Neural crest cell (in vitro differentiated cells): Measurements from ENCODE around the gene MROH2B. TPM values are rescaled to one million over a fixed set of nuclear protein-coding genes. Genes with fewer than 3 reads are reported as not detected.
A peak's percentile ranks its signal among the peaks of the same experiment; 100 is the strongest.

Experiments used
- DNase-seq: peaks from one replicate; pipeline ENCODE4 v3.0.0; 2021; ENCODE audit warnings: low read depth, mixed read lengths, low spot score
- H3K27ac Mint-ChIP-seq: one replicate; pipeline ENCODE4 v1.8.0; 2021; ENCODE audit warnings: mild to moderate bottlenecking, mixed read lengths; ENCODE audit not compliant: unreplicated experiment
- H3K27me3 Mint-ChIP-seq: 2 replicates; pipeline ENCODE4 v1.8.0; 2021; ENCODE audit warnings: low read depth, mild to moderate bottlenecking, mixed read lengths
- H3K36me3 Mint-ChIP-seq: 2 replicates; pipeline ENCODE4 v1.8.0; 2021; ENCODE audit warnings: low read depth, mild to moderate bottlenecking, mixed read lengths
- H3K4me1 Mint-ChIP-seq: 2 replicates; pipeline ENCODE4 v1.8.0; 2021; ENCODE audit warnings: mixed read lengths
- H3K4me3 Mint-ChIP-seq: one replicate; pipeline ENCODE4 v1.8.0; 2021; ENCODE audit warnings: mild to moderate bottlenecking, mixed read lengths
- H3K9me3 Mint-ChIP-seq: 2 replicates; pipeline ENCODE4 v1.8.0; 2021; ENCODE audit warnings: mixed read lengths
- long read RNA-seq: library from polyadenylated mRNA; unstranded; transcript quantifications from one replicate; pipeline ENCODE4 v2.0.0, GENCODE V29; 2020
- total RNA-seq: library from RNA; stranded (reverse); gene quantifications from 2 replicates; pipeline ENCODE4 v1.2.1, GENCODE V29; 2021
- TF ChIP-seq, protein P1 (sequence below): fragments of 200-600 bp; sonication (generic); conservative IDR thresholded peaks from 2 replicates; pipeline ENCODE4 v1.5.0; 2021; ENCODE audit warnings: antibody characterized with exemption, mild to moderate bottlenecking

The MROH2B gene
- total RNA-seq: not detected in 2 replicates
- long read RNA-seq: 0 reads

DNA sequence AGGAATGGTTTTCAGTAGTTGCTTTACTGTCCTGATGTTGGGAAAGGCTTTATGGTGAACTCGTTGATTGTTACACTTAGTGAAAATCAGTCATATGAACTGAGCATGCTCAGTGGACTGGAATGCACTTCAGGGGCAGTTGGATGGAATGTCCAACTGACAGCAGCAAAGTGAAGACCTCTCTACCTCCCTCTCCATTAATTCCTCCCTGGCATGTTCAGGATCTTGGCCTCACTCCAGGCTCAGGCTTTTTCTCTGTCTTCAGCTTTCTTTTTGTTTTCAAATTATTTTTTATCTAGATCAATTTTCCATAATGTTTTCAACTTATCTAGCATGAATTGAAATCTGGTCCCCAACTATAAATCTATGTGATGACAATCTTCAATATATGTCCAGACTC, at the start of gene MROH2B:
MROH2B (minus strand) TSS at position 101 of the 400 bp plus-strand sequence. CDS start 490 bp downstream, outside the sequence.
- peaks cover 2% of the 10 kb centered on the region for H3K27me3 Mint-ChIP-seq
- no peak within 1 kb of the TSS for H3K27ac Mint-ChIP-seq
- no peaks in the 10 kb centered on the region for H3K36me3 Mint-ChIP-seq
- no peaks in the 10 kb centered on the region for H3K9me3 Mint-ChIP-seq
- H3K4me1 Mint-ChIP-seq: no peaks in the 10 kb centered on the region
- TF ChIP-seq, protein P1, sequence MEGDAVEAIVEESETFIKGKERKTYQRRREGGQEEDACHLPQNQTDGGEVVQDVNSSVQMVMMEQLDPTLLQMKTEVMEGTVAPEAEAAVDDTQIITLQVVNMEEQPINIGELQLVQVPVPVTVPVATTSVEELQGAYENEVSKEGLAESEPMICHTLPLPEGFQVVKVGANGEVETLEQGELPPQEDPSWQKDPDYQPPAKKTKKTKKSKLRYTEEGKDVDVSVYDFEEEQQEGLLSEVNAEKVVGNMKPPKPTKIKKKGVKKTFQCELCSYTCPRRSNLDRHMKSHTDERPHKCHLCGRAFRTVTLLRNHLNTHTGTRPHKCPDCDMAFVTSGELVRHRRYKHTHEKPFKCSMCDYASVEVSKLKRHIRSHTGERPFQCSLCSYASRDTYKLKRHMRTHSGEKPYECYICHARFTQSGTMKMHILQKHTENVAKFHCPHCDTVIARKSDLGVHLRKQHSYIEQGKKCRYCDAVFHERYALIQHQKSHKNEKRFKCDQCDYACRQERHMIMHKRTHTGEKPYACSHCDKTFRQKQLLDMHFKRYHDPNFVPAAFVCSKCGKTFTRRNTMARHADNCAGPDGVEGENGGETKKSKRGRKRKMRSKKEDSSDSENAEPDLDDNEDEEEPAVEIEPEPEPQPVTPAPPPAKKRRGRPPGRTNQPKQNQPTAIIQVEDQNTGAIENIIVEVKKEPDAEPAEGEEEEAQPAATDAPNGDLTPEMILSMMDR: no peak
- no peak for DNase-seq
- H3K4me3 Mint-ChIP-seq: no peak within 1 kb of the TSS

DNA sequence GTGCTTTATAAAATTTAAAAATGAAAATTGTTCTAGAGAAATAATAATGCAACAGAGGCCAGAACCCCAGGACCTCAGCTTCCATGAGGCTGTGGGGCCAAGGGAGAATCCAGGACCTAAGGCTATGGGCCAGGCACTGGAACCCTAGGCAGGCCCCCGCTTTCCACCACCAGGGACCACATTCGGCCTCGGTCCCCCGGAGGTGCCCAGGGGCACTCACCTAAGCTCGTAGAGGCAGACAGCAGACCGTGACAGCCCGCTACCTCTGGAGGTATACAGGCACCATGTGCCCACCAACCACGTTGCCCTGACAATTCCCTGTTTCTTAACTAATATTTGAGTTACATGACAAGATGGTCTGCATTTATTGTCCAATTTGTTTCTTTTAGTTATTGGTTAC, 49.5 kb upstream of the MROH2B start:
- no peaks in the 10 kb centered on the region for H3K36me3 Mint-ChIP-seq
- no peak overlapping the region for H3K4me3 Mint-ChIP-seq
- no peaks in the 10 kb centered on the region for H3K27me3 Mint-ChIP-seq
- H3K27ac Mint-ChIP-seq: no peak overlapping the region
- no peak for DNase-seq
- no peaks in the 10 kb centered on the region for H3K4me1 Mint-ChIP-seq
- peaks cover 2% of the 10 kb centered on the region for H3K9me3 Mint-ChIP-seq
- TF ChIP-seq, protein P1: no peak

DNA sequence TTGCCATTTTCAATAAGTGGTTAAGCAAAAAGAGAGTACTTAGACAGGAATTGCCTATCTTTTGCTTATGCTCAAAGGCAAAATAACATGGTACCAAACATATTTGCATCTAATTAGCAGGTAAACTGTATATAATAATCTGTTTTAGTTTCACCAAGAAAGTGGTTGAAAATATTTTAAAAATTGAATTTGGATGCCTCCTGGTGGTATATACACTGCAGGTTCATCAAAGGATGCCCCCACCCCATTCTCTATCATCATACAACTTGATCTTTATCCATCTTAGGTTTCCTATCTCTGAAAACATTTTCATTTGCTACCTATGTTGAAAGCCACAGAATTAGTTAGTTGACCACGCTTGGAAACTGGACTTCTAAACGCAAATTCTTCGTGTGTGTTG, 47.0 kb upstream of the MROH2B start:
- H3K36me3 Mint-ChIP-seq: no peaks in the 10 kb centered on the region
- DNase-seq: no peak
- TF ChIP-seq, protein P1: no peak
- H3K27me3 Mint-ChIP-seq: no peaks in the 10 kb centered on the region
- H3K4me1 Mint-ChIP-seq: peaks cover 3% of the 10 kb centered on the region
- peaks cover 2% of the 10 kb centered on the region for H3K9me3 Mint-ChIP-seq
- no peak overlapping the region for H3K4me3 Mint-ChIP-seq
- H3K27ac Mint-ChIP-seq: no peak overlapping the region

DNA sequence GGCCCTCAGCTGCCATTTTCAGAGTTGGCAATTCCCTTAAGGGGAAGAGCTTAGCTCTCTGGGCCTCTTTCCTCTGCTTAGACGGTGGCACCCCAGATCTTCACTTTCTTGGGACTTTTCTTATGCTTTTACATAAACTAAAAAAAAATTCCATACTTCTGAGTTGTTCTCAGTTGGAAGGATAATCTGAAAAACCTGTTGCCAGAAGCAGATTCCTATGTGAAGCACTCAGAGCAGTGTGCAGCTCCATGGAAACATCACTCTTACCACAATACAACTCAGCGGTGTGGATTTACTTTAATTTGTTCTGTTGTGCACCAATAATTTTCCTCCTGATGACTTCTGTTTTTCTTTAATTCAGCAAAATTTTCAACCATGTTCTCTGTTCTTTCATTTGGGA, 44.1 kb upstream of the MROH2B start:
- DNase-seq: no peak
- H3K4me3 Mint-ChIP-seq: no peak overlapping the region
- H3K27me3 Mint-ChIP-seq: no peaks in the 10 kb centered on the region
- H3K36me3 Mint-ChIP-seq: no peaks in the 10 kb centered on the region
- peak overlapping the region; percentile 53 for H3K27ac Mint-ChIP-seq
- TF ChIP-seq, protein P1: no peak
- H3K4me1 Mint-ChIP-seq: peaks cover 3% of the 10 kb centered on the region
- no peaks in the 10 kb centered on the region for H3K9me3 Mint-ChIP-seq

DNA sequence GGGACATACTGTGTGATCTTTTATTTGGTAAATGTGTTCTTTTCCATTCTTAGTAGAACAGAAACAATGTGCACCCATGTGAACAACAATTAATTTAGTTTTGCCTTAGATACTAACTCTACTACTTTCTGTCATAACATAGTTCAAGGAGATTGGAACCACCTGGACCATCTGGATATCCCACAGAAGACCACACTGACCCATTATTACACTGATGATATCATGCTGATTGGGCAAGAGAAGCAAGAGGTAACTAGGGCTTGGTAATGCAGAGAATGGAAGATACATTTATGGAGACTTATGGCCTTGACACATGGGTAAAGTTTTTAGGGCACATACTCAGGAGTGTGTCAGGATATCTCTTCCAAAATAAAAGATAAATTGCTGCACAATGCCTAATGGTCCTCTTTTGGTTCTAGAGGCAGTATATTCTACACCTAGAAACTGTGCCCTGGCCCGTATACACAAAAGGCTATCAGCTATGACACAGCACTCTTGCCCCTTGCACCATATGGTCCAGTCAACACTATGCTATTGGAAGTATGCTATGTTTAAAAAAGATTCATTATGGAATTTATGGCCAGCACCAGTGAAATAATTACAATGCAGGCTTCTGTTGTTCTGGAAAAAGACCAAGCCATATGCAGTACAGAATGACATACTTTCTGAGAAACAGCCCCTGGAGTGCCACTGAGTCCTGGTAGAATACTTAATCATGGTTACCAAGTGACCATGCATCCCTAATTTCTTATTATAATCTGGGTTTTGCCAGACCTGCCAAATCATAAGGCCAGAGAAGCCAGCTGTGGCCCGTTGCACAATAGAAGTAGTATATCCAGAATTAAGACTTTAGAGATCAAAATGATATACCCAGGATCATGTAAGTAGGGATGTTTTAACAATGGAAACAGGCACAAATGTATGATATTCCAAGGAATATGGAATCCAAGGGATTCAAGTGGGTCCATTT, 41.6 kb upstream of the MROH2B start:
- Mint-ChIP-seq H3K27me3 (no peaks in the 10 kb centered on the region), H3K36me3 (no peaks in the 10 kb centered on the region), H3K27ac (no peak overlapping the region), H3K4me1 (peaks cover 3% of the 10 kb centered on the region), H3K9me3 (no peaks in the 10 kb centered on the region), H3K4me3 (no peak overlapping the region)
- TF ChIP-seq, protein P1: no peak
- DNase-seq: no peak
